ENCODE data around the gene RSPH9. TPM values are rescaled to one million over a fixed set of nuclear protein-coding genes. Genes with fewer than 3 reads are reported as not detected.
A peak's percentile ranks its signal among the peaks of the same experiment; 100 is the strongest.

The RSPH9 gene
- polyA plus RNA-seq, 3 donors: 0.05 to 0.52 (median 0.13) TPM

- peak overlapping the region in 1 of 2 donors; percentile 53 for H3K4me3 Mint-ChIP-seq
- H3K4me2 ChIP-seq (replicated peaks; ENCODE audit: extremely low read depth, low read length, poor library complexity, severe bottlenecking): no peak overlapping the region
- no peak overlapping the region for H3K27ac ChIP-seq (ENCODE audit: low read depth in 1 of 2, low read length in 2 of 2)
- peaks cover 50% of the 10 kb centered on the region for H3K4me1 Mint-ChIP-seq
- intact Hi-C loops (cut with micrococcal nuclease): no loop called here
- H3K9me3 Mint-ChIP-seq: peaks cover 0 to 4% (median 2%) of the 10 kb centered on the region in 7 donors
- TF ChIP-seq CTCF (IDR thresholded peaks at IDR 0.05): no peak
- peaks cover 37 to 54% of the 10 kb centered on the region in 2 donors for H3K4me1 ChIP-seq (ENCODE audit: control insufficient read depth in 1 of 2, insufficient read depth in 2 of 2, low read length in 2 of 2)
- H3K4me3 ChIP-seq (replicated peaks in 1 of 3; ENCODE audit: low read depth in 2 of 3, low read length in 3 of 3): no peak overlapping the region
- H3K27me3 ChIP-seq (ENCODE audit: control insufficient read depth in 2 of 2, insufficient read depth in 2 of 2, low read length in 2 of 2): peaks cover 0 to 4% of the 10 kb centered on the region in 2 donors
- peak overlapping the region; percentile 40 to 90 (median 75) for H3K27ac Mint-ChIP-seq
- peaks cover 5 to 25% (median 20%) of the 10 kb centered on the region in 3 donors for H3K27me3 Mint-ChIP-seq (ENCODE audit: low read depth in 3 of 3)
- H3K36me3 ChIP-seq (replicated peaks in 1 of 2; ENCODE audit: control insufficient read depth in 1 of 2, insufficient read depth in 2 of 2, low read length in 2 of 2): no peaks in the 10 kb centered on the region
- H3K9ac ChIP-seq (ENCODE audit: insufficient read depth, low read length, poor library complexity, severe bottlenecking): no peak overlapping the region
- 51% methylated on average over 2 of the region's 2 CpGs for WGBS (ENCODE audit: insufficient coverage)
- H3K36me3 Mint-ChIP-seq: peaks cover 0 to 2% of the 10 kb centered on the region in 2 donors
- H4K20me1 ChIP-seq (ENCODE audit: insufficient read depth, low read length): no peaks in the 10 kb centered on the region
- H2AFZ ChIP-seq (ENCODE audit: insufficient read depth, low read depth, low read length, poor library complexity, severe bottlenecking): no peak overlapping the region
- no peaks in the 10 kb centered on the region for H3K79me2 ChIP-seq (ENCODE audit: insufficient read depth, low read length)
- no peaks in the 10 kb centered on the region for H3K9me3 ChIP-seq (replicated peaks in 1 of 2; ENCODE audit: control insufficient read depth in 1 of 2, insufficient read depth in 1 of 2, low read length in 2 of 2)
- DNase-seq: no peak
Observed at GRCh38 chr6:43702171-43702533, 57.3 kb downstream of the RSPH9 start.

DNA sequence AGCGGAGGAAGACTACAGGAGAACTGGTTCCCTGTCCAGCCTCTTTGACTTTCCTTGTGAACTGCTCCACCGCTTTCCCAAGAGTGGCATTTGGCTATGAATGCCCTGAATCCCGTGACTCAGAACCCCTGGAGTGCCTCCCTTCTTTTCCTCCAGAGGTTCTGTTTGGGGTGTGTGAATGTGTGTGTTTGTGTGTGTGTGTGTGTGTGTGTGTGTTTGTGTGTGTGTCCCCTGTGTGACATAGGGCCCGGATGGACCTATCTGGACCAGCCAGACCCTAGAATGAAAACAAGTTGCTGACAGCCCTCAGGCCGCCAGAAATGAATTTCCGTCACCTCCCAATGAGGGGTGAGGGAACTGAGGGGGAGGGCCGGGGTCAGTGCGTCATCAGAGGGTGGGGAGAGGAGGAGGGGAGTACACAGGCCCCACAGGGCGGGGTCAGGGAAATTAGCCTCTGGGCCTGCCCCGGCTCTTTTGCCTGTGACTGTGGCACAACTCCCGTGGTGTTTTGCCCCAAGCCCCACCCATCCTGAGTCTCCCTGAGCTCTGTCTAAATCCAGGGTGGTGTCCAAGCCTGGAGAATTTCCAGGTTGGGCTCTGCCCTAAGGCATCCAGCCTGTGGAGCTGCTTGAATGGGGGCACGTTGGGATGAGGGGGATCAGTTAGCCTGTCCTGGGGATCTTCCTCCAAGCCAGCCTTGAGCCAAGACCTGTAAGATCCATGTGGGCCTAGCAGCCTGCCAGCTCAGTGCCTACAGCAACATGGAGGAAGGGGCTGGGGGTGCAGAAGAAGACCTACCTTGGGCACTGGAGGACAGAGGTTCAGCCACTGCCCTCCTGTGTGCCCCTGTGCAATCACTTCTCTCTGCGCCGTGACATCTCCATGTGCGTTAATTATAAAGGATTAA is 58.0 kb downstream of the RSPH9 start:
- H3K9me3 Mint-ChIP-seq: peaks cover 0 to 4% (median 2%) of the 10 kb centered on the region in 7 donors
- Histone ChIP-seq H3K4me1 (ENCODE audit: control insufficient read depth in 1 of 2, insufficient read depth in 2 of 2, low read length in 2 of 2) (peaks cover 39 to 61% of the 10 kb centered on the region in 2 donors), H3K27me3 (ENCODE audit: control insufficient read depth in 2 of 2, insufficient read depth in 2 of 2, low read length in 2 of 2) (peaks cover 0 to 4% of the 10 kb centered on the region in 2 donors), H3K4me3 (replicated peaks in 1 of 3; ENCODE audit: low read depth in 2 of 3, low read length in 3 of 3) (no peak overlapping the region), H2AFZ (ENCODE audit: insufficient read depth, low read depth, low read length, poor library complexity, severe bottlenecking) (no peak overlapping the region), H3K36me3 (replicated peaks in 1 of 2; ENCODE audit: control insufficient read depth in 1 of 2, insufficient read depth in 2 of 2, low read length in 2 of 2) (no peaks in the 10 kb centered on the region), H4K20me1 (ENCODE audit: insufficient read depth, low read length) (no peaks in the 10 kb centered on the region), H3K79me2 (ENCODE audit: insufficient read depth, low read length) (no peaks in the 10 kb centered on the region), H3K4me2 (replicated peaks; ENCODE audit: extremely low read depth, low read length, poor library complexity, severe bottlenecking) (peak overlapping the region; percentile 7), H3K9ac (ENCODE audit: insufficient read depth, low read length, poor library complexity, severe bottlenecking) (no peak overlapping the region), H3K9me3 (replicated peaks in 1 of 2; ENCODE audit: control insufficient read depth in 1 of 2, insufficient read depth in 1 of 2, low read length in 2 of 2) (no peaks in the 10 kb centered on the region), H3K27ac (ENCODE audit: low read depth in 1 of 2, low read length in 2 of 2) (no peak overlapping the region)
- intact Hi-C loops (cut with micrococcal nuclease): no loop called here
- H3K4me3 Mint-ChIP-seq: peak overlapping the region in 1 of 2 donors; percentile 53
- 32% methylated on average over 11 of the region's 15 CpGs for WGBS (ENCODE audit: insufficient coverage)
- H3K4me1 Mint-ChIP-seq: peaks cover 54% of the 10 kb centered on the region
- TF ChIP-seq CTCF (IDR thresholded peaks at IDR 0.05): no peak
- H3K27me3 Mint-ChIP-seq (ENCODE audit: low read depth in 3 of 3): peaks cover 5 to 25% (median 20%) of the 10 kb centered on the region in 3 donors
- peak overlapping the region; percentile 53 to 90 (median 75) for H3K27ac Mint-ChIP-seq
- peak; percentile 78 to 84 (median 81) for DNase-seq
- peaks cover 0 to 2% of the 10 kb centered on the region in 2 donors for H3K36me3 Mint-ChIP-seq
